ENCODE data around the gene SUFU.

SUFU gene

GRCh38 chr10:102629661-102630614 is 126.2 kb downstream of the SUFU start:
- Histone ChIP-seq H3F3A (ENCODE audit: insufficient read depth) (no peaks in the 10 kb centered on the region), H3K9ac (ENCODE audit: low read length) (no peak overlapping the region)

DNA sequence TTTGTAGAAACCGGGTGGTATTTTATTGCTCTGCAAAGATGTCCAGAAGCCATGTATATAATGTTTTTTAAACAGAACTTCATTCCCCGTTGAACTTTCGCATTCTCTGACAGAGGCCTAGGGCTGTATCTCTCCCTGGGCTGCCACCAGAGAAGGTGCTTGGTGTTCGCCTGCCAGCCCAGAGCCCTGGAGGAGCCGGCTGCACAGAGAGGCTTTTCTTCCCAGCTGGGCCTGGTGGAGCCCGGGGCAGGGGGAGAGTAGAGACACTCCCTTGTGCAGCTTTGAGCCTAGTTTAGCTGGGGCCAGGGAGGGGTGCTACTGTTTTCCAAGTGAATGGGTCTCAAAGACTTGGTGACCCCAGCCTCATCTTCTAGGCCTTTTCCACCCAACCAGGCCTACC is 126.9 kb downstream of the SUFU start:
- Histone ChIP-seq H3K79me2 (ENCODE audit: insufficient read depth, low read length) (no peaks in the 10 kb centered on the region), H3F3A (ENCODE audit: insufficient read depth) (no peaks in the 10 kb centered on the region), H2AFZ (ENCODE audit: low read depth, low read length, severe bottlenecking) (no peak overlapping the region), H3K27me3 (ENCODE audit: low read length) (no peaks in the 10 kb centered on the region), H3K27ac (ENCODE audit: low read depth, low read length) (no peak overlapping the region), H3K4me3 (ENCODE audit: insufficient read depth, low read length, poor library complexity, severe bottlenecking) (no peak overlapping the region), H4K20me1 (ENCODE audit: low read depth, low read length) (no peaks in the 10 kb centered on the region), H3K36me3 (ENCODE audit: low read length) (no peaks in the 10 kb centered on the region), H3K4me2 (ENCODE audit: low read depth, low read length, poor library complexity, severe bottlenecking) (no peak overlapping the region), H3K9me2 (replicated peaks; ENCODE audit: insufficient read depth, low read length) (no peaks in the 10 kb centered on the region), H3K9me3 (ENCODE audit: insufficient read depth, low read length) (no peaks in the 10 kb centered on the region), H3K9ac (ENCODE audit: low read length) (no peak overlapping the region)
- TF ChIP-seq EZH2phosphoT487 (conservative IDR thresholded peaks at IDR 0.05; ENCODE audit: low read length): no peak
- no peak for TF ChIP-seq CTCF (IDR thresholded peaks at IDR 0.05; ENCODE audit: insufficient read depth, low read length, poor library complexity, severe bottlenecking)

More at GRCh38 chr10:102629661-102630614, 126.2 kb downstream of the SUFU start:
- H3K36me3 ChIP-seq (ENCODE audit: low read length): no peaks in the 10 kb centered on the region
- H3K79me2 ChIP-seq (ENCODE audit: insufficient read depth, low read length): no peaks in the 10 kb centered on the region
- no peaks in the 10 kb centered on the region for H3K27me3 ChIP-seq (ENCODE audit: low read length)
- no peak overlapping the region for H3K4me2 ChIP-seq (ENCODE audit: low read depth, low read length, poor library complexity, severe bottlenecking)
- H3K4me3 ChIP-seq (ENCODE audit: insufficient read depth, low read length, poor library complexity, severe bottlenecking): no peak overlapping the region
- no peak overlapping the region for H2AFZ ChIP-seq (ENCODE audit: low read depth, low read length, severe bottlenecking)
- no peaks in the 10 kb centered on the region for H3K9me3 ChIP-seq (ENCODE audit: insufficient read depth, low read length)
- no peak overlapping the region for H3K27ac ChIP-seq (ENCODE audit: low read depth, low read length)
- H4K20me1 ChIP-seq (ENCODE audit: low read depth, low read length): no peaks in the 10 kb centered on the region
- TF ChIP-seq EZH2phosphoT487 (conservative IDR thresholded peaks at IDR 0.05; ENCODE audit: low read length): no peak
- no peak for TF ChIP-seq CTCF (IDR thresholded peaks at IDR 0.05; ENCODE audit: insufficient read depth, low read length, poor library complexity, severe bottlenecking)
- H3K9me2 ChIP-seq (replicated peaks; ENCODE audit: insufficient read depth, low read length): no peaks in the 10 kb centered on the region

DNA sequence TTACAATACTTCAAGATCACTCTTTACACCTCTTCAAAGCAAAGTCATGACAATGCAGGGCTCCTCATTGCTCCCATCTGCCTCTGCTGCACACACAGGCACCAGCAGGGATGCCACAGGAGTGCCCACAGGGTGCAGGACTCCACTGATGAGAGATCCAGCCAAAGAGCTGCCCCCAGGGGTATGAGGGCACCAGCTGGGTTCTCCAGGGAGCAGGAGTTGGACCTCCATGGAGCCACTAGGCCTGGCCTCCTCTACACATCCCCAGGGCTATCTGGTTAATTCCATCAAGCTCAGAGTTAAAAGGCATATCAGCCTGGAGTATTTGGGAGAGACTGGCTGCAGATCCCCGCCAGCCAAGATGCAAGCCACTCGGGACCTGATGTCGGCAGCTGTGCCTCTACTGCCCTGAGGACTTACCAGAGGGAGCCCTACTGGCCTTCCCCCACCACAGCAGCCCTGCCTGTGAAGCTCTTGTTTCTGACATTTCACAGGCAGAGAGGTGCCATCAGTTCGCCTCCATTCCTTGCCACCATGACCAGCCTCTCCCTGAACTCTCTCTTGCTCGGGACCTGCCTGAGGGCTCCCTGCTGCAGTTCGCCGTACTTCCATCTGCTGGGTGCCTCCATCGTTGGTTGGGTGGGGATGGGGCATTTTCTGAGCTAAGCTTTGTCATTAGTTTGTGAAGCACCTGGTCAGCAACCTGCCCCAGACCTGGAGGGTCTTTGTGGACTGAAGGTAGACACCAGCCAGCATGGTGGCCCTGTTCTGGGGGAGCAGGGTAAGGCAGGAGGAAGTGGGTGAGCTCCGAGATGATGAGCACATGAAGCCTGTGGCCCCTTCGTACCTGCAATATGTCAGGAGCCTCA is 128.0 kb downstream of the SUFU start:
- no peaks in the 10 kb centered on the region for H3F3A ChIP-seq (ENCODE audit: insufficient read depth)
- no peak for TF ChIP-seq EZH2phosphoT487 (conservative IDR thresholded peaks at IDR 0.05; ENCODE audit: low read length)
- no peak for TF ChIP-seq CTCF (IDR thresholded peaks at IDR 0.05; ENCODE audit: insufficient read depth, low read length, poor library complexity, severe bottlenecking)
- no peaks in the 10 kb centered on the region for H3K9me3 ChIP-seq (ENCODE audit: insufficient read depth, low read length)
- no peak overlapping the region for H2AFZ ChIP-seq (ENCODE audit: low read depth, low read length, severe bottlenecking)
- no peak overlapping the region for H3K27ac ChIP-seq (ENCODE audit: low read depth, low read length)
- H4K20me1 ChIP-seq (ENCODE audit: low read depth, low read length): no peaks in the 10 kb centered on the region
- no peak overlapping the region for H3K9ac ChIP-seq (ENCODE audit: low read length)
- no peaks in the 10 kb centered on the region for H3K36me3 ChIP-seq (ENCODE audit: low read length)
- H3K27me3 ChIP-seq (ENCODE audit: low read length): no peaks in the 10 kb centered on the region
- no peaks in the 10 kb centered on the region for H3K9me2 ChIP-seq (replicated peaks; ENCODE audit: insufficient read depth, low read length)
- no peaks in the 10 kb centered on the region for H3K79me2 ChIP-seq (ENCODE audit: insufficient read depth, low read length)
- no peak overlapping the region for H3K4me3 ChIP-seq (ENCODE audit: insufficient read depth, low read length, poor library complexity, severe bottlenecking)
- no peak overlapping the region for H3K4me2 ChIP-seq (ENCODE audit: low read depth, low read length, poor library complexity, severe bottlenecking)

All from SU-DHL-6 (cell line).